ENCODE data around the gene MDFIC.

Gene MDFIC

DNA sequence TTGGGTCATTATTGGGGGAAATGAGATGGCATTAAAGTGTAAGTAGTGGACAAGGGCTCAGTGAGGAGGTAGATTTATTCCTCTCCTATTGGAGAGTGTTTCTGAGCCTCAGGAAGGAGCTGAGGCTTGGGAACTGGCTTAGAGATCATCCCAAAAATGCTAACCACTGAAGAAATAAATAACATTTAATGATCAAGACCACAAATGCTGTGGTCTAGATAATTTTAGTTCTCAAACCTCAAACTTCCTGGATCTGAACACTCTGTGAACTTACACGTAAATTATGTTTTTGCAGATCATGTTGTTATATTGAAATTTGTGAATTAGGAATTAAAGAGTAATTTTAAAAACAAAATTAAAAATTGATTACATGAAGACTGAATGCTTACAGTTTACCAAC, 27.3 kb downstream of the MDFIC start:
- in situ Hi-C loops (cut with HindIII; ENCODE audit: low sequenced_read_pairs): no loop called here

GRCh38 chr7:114952296-114952695, 30.4 kb downstream of the MDFIC start:
- in situ Hi-C loops (cut with HindIII; ENCODE audit: low sequenced_read_pairs): no loop called here

DNA sequence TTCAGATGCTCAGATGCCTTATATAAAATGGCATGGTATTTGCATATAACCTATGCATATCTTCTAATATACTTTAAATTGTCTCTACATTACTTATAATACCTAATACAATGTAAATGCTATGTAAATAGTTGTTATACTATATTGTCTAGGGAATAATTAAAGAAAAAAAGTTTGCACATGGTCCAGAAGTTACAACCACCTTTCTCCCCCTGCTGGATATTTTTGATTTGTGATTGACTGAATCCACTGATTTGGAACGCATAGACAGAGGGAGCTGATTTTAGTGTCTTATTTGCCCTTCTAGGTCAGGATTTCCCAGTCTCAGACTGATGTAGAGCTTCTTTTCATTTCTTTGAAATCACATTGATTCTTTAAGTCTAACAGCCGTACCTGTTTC, 31.8 kb downstream of the MDFIC start:
- in situ Hi-C loops (cut with HindIII; ENCODE audit: low sequenced_read_pairs): no loop called here

DNA sequence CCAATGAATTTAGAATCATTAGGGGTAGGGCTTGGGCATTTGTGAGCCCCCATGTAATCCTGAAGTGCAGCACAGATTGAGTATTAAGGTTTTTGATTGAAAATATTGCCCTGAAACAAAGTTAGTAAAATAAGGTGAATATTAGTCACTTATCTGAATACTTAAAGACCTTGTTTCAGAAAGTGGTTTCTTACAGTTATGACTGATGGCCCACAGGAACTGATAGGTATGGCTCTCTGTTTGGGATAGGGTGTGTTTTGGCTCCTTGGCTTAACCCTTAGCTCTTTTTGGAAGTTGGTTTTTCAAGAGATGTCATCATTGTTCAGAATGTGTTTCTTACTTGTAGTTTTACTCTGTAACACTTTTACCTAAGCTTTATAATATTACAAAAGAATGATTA, 34.8 kb downstream of the MDFIC start:
- in situ Hi-C loops (cut with HindIII; ENCODE audit: low sequenced_read_pairs): no loop called here

DNA sequence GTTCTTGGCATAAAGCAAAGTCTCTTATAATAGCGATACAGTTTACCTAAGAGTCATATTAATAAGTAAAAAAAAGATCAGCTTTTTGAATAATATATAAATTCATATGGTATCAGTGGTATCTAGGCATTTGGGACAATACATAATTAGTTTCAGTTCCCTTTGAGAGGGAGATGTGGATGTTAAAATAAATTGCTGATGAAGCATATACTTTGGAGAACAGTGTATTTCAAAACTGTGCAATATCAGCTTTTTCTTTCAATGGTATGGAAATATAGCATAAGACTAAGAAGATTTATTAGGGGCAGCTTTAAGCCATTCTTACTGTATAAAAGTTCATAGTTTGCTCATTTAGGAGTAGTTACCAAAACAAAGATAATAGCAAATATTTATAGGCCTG, 35.5 kb downstream of the MDFIC start:
- in situ Hi-C loops (cut with HindIII; ENCODE audit: low sequenced_read_pairs): no loop called here

DNA sequence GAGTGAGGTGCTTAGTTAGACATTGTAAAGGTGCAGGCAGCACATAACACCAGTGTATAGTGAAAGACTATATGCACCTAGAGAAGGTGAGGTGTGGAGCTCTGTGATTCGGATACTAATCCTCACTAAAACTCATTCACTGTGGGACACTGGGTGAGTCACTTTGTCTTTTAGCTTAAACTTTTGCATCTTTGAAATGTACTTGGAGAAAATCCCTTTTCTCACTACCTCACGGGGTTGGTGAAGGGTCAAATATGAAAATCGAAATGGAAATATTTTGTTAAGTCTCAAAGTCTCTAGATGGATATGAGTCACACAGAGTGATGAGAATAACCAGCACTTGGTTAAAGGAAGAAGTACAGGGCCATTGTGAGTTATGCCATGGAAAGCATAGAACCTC, 38.0 kb downstream of the MDFIC start:
- in situ Hi-C loops (cut with HindIII; ENCODE audit: low sequenced_read_pairs): no loop called here

DNA sequence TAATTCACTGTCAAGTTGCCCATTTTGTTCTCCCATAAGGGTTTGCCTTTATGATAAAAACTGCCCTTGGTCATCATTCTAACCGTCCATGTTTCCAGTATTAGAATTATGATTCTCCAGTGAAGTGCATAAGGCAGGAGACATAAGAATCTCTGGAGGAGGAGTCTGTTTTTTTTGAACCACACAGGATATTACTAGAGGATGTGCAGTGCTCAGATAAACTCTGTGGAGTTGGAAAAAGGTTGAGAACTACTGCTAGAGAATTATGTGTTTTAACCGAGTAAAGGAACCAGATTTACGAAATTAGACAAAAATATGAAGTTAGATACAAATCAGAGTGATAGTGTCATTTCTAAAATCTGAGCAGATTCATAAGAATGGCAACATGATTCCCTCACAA, 40.5 kb downstream of the MDFIC start:
- in situ Hi-C loops (cut with HindIII; ENCODE audit: low sequenced_read_pairs): no loop called here

- in situ Hi-C loops (cut with HindIII; ENCODE audit: low sequenced_read_pairs): no loop called here
These were observed 44.3 kb downstream of the MDFIC start for GRCh38 chr7:114966156-114966555.

DNA sequence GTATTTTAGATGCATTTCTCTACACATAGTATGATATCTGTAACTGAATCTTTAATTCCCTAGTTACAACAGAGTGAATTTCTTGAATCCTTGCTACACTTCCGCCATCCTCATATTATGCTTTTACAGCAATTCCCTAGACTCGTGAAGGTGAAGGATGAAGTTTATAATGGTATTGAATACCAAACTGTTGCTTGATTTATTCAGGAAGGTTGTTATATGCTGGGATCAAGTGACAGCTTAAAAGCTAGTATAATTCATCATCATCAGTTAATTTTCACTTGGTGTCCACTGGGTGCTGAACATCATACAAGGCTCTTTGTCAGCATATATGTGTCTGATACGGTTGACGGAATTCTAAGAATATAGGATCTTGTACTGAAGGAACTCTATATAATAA, 47.2 kb downstream of the MDFIC start:
- in situ Hi-C loops (cut with HindIII; ENCODE audit: low sequenced_read_pairs): no loop called here

GRCh38 chr7:114970308-114970707, 48.4 kb downstream of the MDFIC start:
- in situ Hi-C loops (cut with HindIII; ENCODE audit: low sequenced_read_pairs): no loop called here

- in situ Hi-C loops (cut with HindIII; ENCODE audit: low sequenced_read_pairs): no loop called here
These were observed 48.8 kb downstream of the MDFIC start for GRCh38 chr7:114970732-114971131.

- in situ Hi-C loops (cut with HindIII; ENCODE audit: low sequenced_read_pairs): no loop called here
These were observed 50.7 kb downstream of the MDFIC start for GRCh38 chr7:114972567-114972966.

DNA sequence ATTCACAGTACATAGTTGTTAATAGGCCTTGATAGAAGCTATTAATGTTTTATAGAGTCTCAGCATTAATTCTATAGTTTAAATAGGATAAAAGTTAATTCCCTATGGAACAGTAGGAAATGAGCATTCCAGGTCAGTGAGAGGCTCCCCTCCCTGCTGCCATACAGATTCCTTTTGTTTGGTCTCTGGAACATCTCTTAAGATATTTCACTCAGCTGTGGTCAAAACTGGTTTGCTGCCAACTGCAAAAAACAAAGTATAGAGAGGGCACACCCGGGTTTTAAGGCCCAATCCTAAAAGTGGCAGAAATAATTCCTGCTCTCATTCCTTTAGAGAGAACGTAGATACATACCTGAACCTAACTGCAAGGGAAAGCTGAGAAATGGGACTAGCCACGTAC, 51.3 kb downstream of the MDFIC start:
- in situ Hi-C loops (cut with HindIII; ENCODE audit: low sequenced_read_pairs): no loop called here

- in situ Hi-C loops (cut with HindIII; ENCODE audit: low sequenced_read_pairs): no loop called here
These were observed 53.5 kb downstream of the MDFIC start for GRCh38 chr7:114975401-114975800.

DNA sequence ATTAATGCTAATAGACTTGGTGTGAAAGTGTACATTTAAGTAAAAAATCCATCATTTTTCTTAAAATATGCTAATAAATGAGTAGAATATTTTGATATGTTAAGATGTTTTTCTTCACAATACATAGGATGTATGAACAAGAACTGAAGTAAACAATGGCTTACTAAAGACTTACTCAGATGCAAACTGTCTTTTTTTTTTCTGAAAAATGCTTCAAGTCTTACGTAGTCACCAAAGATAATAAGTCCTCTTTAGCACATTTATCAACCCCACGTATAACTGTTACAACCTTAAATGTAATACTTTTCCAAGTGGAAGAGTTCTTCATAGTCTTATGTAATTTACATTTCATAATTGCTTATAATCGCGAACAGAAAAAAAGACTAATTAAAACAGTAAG, 54.8 kb downstream of the MDFIC start:
- in situ Hi-C loops (cut with HindIII; ENCODE audit: low sequenced_read_pairs): no loop called here

GRCh38 chr7:114977277-114977676, 55.4 kb downstream of the MDFIC start:
- in situ Hi-C loops (cut with HindIII; ENCODE audit: low sequenced_read_pairs): no loop called here

GRCh38 chr7:114979388-114979787, 57.5 kb downstream of the MDFIC start:
- in situ Hi-C loops (cut with HindIII; ENCODE audit: low sequenced_read_pairs): no loop called here

GRCh38 chr7:114979803-114980507, 58.1 kb downstream of the MDFIC start:
- in situ Hi-C loops (cut with HindIII; ENCODE audit: low sequenced_read_pairs): no loop called here

GRCh38 chr7:114981323-114981722, 59.4 kb downstream of the MDFIC start:
- in situ Hi-C loops (cut with HindIII; ENCODE audit: low sequenced_read_pairs): no loop called here

GRCh38 chr7:114985116-114985715, 63.3 kb downstream of the MDFIC start:
- in situ Hi-C loops (cut with HindIII; ENCODE audit: low sequenced_read_pairs): loop anchor here (5.0 kb wide), 1 partner anchor 52 kb away; no protein-coding TSS in a partner anchor

DNA sequence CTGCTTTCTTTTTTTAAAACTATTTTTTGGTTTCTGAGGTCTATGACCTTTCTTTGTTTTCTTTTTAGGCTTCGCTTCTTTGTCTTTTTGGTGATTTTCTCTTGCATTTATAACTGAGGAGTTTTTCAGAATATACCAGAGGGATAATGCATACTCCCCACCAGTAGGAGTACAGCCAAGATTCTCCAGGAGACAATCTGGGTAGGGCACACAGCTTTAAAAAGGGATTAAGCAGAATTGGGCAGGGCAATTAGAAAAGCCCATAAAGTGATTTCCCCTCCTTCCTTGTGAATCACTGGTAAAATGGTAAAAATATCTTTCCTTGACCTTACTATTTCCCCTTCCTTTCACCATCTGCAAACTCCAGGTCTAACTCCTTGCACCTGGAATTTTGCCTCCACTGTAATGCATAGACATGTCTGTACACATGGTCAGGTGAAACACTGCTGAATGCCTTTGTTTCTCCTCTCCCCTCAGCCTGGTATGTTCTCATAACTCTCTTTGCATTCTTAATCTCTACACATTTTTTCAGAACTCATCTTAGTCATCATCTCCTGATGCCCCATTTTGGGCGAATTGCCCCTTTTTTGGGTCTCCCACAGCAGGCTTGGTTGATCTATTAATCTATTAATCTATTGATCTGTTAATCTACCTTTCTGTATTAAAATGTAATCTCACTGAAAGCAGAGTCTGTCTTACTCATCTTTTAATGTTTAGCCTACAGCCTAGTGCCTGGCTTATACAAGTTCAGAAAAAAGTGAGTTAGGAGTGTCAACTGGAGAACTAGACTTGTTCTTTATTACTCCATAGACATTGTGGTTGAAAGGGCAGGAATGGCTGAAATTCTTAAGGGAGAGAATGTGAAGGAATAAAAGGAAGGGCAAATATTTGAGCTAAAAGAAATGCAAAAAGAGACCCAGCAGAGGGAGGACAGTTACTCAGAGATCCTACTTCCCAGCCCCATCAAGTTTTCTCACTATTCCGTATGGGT, 64.6 kb downstream of the MDFIC start:
- in situ Hi-C loops (cut with HindIII; ENCODE audit: low sequenced_read_pairs): loop anchor here (5.0 kb wide), 1 partner anchor 51 kb away; no protein-coding TSS in a partner anchor
